ENCODE measurements around the gene LRPAP1.
"Not testable (repeated sequence)": the region's sequence is repeated elsewhere in the genome, so short reads cannot be mapped to it uniquely, and the experiment has no call there.

Gene LRPAP1

DNA sequence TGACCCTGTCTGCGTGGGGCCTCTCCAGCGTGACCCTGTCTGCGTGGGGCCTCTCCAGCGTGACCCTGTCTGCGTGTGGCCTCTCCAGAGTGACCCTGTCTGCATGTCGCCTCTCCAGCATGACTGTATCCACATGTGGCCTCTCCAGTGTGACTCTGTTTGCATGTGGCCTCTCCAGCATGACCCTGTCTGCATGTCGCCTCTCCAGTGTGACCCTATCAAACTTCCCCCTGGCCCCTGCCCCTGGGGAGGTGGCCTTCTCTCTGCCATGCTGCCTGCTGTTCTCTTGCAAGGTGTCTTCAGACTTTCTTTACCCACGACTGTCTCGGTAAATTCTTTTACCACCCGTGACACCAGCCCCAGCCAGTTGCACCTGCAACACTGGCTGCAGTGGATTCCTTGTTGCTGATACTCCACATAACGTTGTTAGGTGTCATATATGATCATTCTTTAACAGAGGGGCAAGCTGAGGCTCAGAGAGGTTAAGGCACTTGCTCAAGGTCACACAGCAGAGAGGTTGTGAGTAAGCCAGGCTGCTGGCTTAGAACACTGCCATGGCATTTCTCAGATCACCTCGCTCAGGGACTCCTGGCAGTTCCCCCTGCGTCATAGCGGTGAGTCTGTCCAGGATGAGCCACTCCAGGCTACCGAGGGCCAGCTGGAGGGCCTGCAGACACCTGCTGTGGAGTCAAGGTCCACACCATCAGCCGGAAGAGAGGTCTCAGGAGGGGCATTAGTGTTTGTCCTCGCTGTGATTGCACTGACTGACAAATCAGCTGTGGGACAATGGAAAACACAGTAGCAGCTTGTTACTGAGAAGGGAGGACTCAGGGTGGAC, 25.7 kb upstream of the LRPAP1 start:
- CTCF ChIA-PET; DNase-seq (ENCODE audit: low read depth, low spot score); H3K4me3 ChIP-seq (ENCODE audit: low read depth, low read length); POLR2A ChIA-PET: not testable (repeated sequence)

DNA sequence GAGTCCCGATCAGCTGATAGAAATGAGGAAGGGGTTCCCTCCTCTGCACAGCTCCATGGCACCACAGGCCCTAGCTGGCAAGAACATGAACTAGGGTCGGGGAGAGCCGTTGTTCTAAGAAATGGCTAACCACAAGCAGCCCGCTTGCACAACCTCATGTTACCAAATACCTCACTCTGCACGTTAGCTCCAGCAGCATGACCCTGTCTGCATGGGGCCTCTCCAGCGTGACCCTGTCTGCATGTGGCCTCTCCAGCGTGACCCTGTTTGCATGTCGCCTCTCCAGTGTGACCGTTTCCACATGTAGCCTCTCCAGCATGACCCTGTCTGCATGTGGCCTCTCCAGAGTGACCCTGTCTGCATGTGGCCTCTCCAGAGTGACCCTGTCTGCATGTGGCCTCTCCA, 24.9 kb upstream of the LRPAP1 start:
- POLR2A ChIA-PET; CTCF ChIA-PET; DNase-seq (ENCODE audit: low read depth, low spot score); H3K4me3 ChIP-seq (ENCODE audit: low read depth, low read length): not testable (repeated sequence)

DNA sequence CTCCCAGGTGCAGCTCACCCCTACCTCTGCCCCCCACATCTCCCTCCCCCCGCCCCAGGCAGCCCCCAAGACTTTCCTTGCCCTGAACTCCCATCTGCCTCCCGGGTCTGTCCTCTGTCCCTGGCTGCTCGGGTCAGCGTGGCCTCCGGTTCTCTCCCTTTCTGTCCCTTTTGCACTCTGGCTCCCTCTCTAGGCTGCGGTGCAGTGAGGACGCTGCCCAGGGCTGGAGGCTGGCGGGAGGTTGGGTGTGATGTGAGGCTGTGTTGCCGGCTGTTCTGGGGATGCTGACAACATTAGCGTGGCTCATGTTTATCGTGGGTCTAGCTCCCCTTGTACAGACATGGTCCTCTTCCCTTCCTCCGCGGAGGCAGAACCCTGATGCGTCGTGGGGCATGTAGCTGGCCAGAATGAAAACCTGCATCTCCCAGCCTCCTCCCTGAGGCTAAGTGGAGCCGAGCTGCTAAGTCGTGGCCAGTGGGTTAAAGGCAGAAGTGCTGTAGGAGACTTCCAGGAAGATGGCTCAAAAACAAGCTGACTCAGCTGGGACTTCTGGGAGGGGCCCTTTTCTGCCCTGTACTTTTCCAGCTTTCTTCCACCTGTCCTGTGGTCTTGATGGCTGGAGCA, 24.1 kb upstream of the LRPAP1 start:
- DNase-seq (ENCODE audit: low read depth, low spot score); POLR2A ChIA-PET; H3K4me3 ChIP-seq (ENCODE audit: low read depth, low read length); CTCF ChIA-PET: not testable (repeated sequence)

DNA sequence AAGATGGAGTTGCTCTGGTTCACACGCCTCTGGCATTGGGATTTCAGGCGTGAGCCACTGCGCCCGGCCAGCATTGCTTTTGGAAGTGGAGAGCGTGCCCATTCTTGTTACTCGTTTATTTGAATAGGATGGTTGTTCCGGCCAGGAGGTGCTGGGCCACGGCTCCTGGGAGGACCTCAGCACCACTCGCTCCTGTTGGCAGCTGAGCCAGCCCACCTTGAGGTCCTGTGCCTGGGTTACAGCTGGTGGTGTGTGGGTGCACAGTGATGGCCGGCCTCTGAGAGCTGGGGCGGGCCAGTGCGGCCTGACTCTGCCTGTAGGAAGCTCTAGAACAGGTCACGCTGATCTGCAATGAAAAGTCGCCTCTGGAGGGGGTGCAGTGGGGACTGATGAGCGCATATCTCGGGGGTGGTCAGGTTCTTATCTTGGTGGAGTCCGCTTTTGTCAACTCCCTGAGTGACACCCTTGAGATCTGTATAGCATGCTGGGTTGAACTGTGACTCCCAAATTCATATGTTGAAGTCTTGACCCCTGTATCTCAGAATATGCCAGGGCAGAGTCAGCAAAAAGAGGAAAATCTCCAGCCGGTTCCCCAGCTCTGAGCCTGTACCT, 23.3 kb upstream of the LRPAP1 start:
- CTCF ChIA-PET; POLR2A ChIA-PET; DNase-seq (ENCODE audit: low read depth, low spot score); H3K4me3 ChIP-seq (ENCODE audit: low read depth, low read length): not testable (repeated sequence)

DNA sequence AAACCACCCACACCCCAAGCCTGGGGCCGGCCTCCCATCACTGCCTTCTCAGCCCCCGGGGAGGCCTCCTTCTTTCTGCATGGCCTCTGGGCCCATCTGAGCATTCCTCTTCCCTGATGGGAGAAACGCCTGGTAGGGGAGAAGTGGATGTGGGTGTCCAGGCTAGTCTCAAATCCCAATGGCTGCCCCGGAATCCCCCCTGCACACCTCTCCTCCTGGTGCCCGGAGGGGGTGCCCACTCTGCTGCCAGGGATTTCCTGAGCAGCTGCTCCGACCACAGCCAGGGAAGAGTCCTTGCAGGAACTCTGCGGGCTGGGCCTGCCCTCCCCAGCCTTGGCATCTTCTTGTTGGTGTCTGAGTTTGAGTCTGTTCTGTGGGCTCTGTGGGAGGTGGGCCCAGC, 19.1 kb upstream of the LRPAP1 start:
- CTCF ChIA-PET; H3K4me3 ChIP-seq (ENCODE audit: low read depth, low read length); POLR2A ChIA-PET; DNase-seq (ENCODE audit: low read depth, low spot score): not testable (repeated sequence)

DNA sequence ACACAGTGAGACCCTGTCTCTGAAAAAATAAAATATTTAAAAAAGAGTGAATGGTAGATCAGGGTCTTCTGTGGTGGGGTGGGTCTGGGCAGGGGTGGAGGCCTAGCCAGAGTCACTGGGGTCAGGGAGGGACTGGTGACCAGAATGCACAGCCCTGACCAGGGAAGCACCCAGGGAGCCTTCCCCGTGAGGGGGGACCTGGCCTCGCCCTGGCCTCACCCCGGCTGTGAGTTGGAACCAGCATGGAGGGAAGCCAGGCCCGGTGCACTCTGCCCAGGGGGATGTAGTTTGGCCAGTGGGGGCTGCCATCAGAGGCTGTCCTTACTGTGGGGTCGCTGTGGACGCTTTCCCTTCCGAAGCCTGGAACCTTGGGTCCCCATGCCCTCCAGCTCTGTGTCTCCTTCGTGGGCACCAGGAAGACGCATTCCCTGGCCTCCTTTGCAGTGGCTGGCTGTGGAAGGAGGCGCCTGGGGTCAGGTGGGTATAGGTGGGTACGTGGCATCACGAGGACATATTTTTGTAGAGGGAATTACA, 18.6 kb upstream of the LRPAP1 start:
- DNase-seq (ENCODE audit: low read depth, low spot score); POLR2A ChIA-PET; CTCF ChIA-PET; H3K4me3 ChIP-seq (ENCODE audit: low read depth, low read length): not testable (repeated sequence)

DNA sequence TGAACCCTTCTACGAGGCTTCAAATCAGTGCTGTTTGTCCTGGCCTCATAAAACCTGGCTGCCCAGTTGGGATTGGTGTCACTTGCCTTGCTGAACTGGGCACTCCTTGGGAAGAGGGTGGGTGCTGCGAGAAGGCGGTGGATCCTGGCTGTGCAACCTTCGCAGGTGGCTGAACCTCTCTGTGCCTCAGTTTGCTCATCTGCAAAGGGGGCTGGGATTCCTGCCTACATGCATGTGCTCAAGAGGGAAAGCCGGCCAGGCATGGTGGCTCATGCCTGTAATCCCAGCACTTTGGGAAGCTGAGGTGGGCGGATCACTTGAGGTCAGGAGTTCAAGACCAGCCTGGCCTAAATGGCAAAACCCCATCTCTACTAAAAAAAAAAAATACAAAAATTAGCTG, 17.8 kb upstream of the LRPAP1 start:
- DNase-seq (ENCODE audit: low read depth, low spot score); CTCF ChIA-PET; POLR2A ChIA-PET; H3K4me3 ChIP-seq (ENCODE audit: low read depth, low read length): not testable (repeated sequence)

DNA sequence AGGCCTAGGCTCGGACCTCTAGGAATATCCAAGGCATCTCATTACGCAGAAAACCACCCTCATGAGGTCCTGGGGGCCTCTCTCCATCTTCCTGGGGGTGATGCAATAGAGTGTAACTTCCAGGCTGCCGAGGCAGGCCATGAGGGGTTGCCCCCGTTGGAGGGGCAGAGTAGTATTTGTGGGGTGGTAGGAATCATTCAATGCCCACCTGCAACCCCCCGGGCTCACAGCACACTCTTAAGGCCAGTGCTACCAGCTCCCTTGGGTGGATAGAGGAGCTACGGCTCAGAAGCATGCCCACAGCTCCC, 17.4 kb upstream of the LRPAP1 start:
- CTCF ChIA-PET; DNase-seq (ENCODE audit: low read depth, low spot score); POLR2A ChIA-PET; H3K4me3 ChIP-seq (ENCODE audit: low read depth, low read length): not testable (repeated sequence)

DNA sequence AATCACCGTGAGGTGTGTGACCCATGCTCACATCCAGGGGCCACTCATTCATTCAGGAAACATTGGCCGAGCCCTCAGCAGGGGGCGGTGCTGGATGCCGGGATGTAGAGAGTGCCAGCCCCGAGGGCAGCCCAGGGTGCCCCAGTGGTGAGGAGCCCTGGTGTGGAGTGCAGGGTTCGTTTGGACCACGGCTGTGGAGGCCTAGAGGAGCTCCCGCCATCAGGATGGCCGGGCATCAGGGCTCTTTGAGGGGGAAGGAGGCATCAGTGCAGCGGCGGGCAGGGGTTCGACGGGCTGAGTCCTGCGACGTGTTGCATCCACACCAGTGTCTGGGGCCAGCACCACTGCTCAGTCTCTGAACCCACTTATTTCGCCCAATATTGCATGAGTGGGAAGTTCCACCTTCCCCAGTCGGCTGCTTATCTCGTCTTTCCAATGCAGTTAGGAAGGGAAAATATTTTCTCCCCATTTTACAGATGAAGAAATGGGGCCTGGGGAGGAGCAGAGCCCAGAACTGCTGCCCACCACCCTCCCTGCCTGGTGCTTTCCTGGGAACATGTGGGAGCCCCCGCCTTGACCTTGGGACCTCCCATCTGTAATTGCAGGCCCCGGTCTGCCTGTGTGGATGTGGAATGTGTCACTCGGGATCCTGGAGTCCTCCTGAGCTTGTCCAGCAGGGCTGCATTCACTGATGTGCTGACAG, 16.9 kb upstream of the LRPAP1 start:
- H3K4me3 ChIP-seq (ENCODE audit: low read depth, low read length); DNase-seq (ENCODE audit: low read depth, low spot score); CTCF ChIA-PET; POLR2A ChIA-PET: not testable (repeated sequence)

DNA sequence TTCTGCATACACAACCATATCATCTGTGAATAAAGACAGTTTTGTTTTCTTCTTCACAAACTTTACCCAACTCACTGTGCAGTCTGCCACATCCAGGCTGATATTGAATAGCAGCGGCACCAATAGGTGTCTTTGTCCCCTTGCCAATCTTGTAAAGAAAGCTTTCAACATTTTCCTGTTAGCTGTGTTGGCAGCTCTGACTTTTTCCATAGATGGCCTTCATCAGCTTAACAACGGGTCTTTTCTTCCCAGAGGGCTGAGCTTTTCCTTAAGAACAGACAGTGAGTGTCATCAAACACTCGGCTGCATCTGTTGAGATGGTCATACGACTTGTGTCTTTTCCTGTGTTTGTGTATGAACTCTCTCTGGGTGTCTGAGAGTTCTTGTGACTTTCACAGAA, 14.5 kb upstream of the LRPAP1 start:
- DNase-seq (ENCODE audit: low read depth, low spot score); POLR2A ChIA-PET; CTCF ChIA-PET; H3K4me3 ChIP-seq (ENCODE audit: low read depth, low read length): not testable (repeated sequence)

DNA sequence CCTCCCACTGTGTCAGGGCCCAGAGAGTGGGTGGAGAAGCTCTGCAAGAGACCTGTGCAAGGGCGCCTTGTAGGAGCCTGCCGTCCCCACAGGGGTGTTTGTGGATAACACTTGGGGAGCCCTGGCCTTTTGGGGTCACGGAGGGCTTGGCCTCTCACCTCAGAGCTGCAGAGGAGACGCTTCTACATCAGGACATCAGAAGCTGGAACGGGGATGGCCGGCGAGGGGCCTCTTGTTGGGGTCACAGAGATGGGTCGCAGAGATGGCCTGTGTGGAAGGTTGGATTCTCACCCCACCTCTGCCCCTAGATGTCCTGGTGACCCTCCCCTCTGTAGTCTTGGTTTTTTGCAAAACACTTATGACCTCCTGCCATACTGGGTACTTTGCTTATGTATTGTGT, 13.1 kb upstream of the LRPAP1 start:
- POLR2A ChIA-PET; CTCF ChIA-PET; H3K4me3 ChIP-seq (ENCODE audit: low read depth, low read length); DNase-seq (ENCODE audit: low read depth, low spot score): not testable (repeated sequence)

DNA sequence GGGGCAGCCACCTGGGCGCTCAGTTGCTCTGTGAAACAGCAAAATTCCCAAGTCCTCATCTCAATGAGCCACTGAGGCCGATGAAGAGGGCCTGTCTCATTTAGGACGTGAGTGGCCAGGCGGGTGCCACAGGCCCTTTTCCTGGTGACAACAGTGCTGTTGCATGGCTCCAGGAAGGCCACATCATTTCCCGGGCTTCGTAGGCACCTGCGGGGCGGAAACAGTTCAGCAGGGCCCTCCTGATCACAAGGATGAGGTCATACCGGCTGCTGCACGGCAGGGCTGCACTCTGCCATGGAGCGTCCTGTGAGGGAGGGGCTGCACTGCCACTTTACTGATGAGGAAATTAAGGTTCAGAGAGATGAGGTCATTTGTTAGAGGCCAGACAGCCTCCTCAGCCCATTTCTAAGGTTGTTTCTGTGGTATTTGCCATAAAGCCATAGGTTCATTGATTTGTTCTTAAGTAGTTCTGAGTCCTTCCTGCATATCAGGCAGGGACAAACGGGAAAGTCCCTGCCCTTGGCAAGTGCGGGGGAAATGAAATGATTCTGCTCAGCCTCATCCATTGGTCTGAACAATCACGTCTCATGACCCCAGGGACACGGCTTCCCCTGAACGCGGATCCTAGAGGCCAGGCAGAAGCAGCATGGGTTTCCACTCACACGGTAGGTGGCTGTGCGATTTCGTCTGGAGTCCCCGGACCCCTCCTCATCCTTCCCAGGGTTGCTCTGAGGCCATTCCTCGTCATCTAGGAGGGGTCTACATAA, 12.2 kb upstream of the LRPAP1 start:
- POLR2A ChIA-PET; CTCF ChIA-PET; H3K4me3 ChIP-seq (ENCODE audit: low read depth, low read length); DNase-seq (ENCODE audit: low read depth, low spot score): not testable (repeated sequence)

DNA sequence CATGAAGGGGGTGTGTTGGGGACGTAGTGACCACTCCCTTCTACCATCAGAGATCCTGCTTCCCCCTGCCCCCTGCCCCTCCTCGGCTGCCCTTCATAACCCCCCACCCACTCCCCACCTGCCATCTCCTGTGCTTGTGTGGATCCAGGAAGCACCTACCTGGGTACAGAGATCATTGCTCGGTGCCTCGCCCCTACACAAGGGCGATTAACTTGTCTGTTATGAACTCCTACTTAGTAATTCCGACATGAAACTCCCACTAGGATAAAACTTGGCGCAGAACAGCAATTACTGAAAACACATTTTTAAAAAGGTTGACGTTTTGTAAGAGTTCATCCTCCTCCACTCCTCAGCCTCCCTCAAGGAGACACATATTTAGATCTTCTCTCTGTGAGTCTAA, 11.2 kb upstream of the LRPAP1 start:
- H3K4me3 ChIP-seq (ENCODE audit: low read depth, low read length); POLR2A ChIA-PET; DNase-seq (ENCODE audit: low read depth, low spot score); CTCF ChIA-PET: not testable (repeated sequence)

DNA sequence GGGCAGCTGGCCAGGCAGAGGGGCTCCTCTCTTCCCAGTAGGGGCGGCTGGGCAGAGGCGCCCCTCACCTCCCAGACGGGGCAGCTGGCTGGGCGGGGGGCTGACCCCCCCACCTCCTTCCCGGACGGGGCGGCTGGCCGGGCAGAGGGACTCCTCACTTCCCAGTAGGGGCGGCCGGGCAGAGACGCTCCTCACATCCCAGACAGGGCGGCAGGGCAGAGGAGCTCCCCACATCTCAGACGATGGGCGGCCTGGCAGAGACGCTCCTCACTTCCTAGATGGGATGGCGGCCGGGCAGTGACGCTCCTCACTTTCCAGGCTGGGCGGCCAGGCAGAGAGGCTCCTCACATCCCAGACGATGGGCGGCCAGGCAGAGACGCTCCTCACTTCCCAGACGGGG, 6.7 kb upstream of the LRPAP1 start:
- H3K4me3 ChIP-seq (ENCODE audit: low read depth, low read length); POLR2A ChIA-PET; CTCF ChIA-PET: not testable (repeated sequence)

DNA sequence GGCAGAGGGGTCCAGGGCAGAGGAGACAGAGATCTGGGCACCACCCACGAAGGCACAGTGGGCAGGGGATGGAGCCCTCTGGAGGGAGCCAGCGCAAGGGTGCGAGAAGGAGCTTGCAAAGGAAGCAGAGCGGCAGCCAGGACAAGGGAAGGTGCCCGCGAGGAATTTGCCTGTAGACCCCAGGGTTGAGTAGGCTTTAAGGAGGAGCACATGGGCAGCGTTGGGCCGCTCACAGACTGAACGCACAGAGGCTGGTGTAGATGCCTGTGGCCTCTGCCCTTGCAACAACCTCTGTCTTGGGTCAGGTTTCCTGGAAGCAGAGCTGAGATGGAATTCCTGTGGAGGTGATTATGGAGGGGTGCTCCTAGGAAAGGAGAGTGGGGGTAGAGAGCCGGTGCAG, 3.6 kb upstream of the LRPAP1 start:
- H3K4me3 ChIP-seq (ENCODE audit: low read depth, low read length); DNase-seq (ENCODE audit: low read depth, low spot score); CTCF ChIA-PET; POLR2A ChIA-PET: not testable (repeated sequence)

More for the DNA sequence above, 6.7 kb upstream of the LRPAP1 start:
- DNase-seq (ENCODE audit: low read depth, low spot score), result not testable (repeated sequence)
